SKM-1 (cell line): ENCODE data around the gene RANBP17.
"Not testable (repeated sequence)": the region's sequence is repeated elsewhere in the genome, so short reads cannot be mapped to it uniquely, and the experiment has no call there.

Source experiments
- DNase-seq: peaks from one replicate; lab custom pipeline; 2025; ENCODE audit not compliant: unreplicated experiment; lab: John Stamatoyannopoulos, UW

RANBP17 gene

DNA sequence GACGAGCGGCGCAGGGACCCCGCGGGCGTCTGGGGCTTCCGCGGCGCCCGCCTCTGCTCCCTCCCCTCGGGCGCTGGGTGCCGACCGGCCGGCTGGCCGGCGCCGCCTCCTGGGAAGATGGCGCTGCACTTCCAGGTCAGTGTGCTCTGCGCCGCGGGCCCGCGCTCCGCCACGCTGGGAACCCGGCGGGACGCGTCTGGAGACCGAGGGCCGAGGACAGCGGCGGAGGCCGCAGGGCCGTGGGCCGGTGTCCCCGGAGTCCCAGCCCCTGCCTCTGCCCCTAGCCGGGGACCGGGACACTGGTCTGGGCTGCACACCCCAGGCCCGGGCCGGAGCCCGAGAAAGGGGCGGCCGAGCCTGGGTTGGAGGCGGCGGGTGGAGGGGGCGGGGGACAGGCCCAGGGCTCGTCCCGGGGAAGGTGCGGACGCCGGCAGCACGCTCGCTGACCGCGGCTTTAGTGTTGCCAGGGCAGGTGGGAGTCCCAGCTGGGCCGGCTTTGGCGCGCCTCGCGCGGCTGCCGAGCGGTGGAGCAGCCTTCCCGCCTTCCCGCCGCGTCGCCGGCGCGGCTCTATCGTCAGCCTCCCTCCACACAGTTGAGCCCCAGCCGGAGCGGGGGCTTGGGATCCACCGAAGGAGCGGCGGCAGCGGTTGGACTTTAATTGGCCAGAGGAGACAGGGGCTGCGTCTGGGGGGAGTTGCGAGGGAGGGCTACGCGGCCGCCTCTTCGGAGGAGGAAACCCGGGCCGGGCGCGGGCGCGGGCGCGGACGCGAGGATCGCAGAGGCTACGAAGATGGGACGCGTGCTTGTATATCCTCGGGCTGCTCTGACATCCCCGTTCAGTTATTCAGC is at the start of gene RANBP17:
Gene RANBP17 (plus strand): TSS at position 102 of the 850 bp plus-strand sequence.
- peak; percentile 35 for DNase-seq

DNA sequence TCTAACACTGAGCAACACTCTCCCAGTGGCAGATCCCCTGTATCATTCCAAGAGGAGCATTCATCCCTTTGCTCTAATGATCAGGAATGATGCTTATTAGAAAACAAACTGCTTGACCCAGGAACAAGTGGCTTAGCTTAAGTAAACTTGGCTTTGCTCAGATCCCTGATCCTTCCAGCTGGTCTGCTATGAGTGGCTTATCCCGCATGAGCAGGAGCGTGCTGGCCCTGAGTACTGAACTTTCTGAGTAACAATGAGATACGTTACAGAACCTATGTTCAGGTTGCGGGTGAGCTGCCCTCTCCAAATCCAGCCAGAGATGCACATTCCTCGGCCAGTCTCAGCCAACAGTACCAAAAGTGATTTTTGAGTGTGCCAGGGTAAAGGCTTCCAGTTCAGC is 48.6 kb upstream of the RANBP17 start:
- no peak for DNase-seq

DNA sequence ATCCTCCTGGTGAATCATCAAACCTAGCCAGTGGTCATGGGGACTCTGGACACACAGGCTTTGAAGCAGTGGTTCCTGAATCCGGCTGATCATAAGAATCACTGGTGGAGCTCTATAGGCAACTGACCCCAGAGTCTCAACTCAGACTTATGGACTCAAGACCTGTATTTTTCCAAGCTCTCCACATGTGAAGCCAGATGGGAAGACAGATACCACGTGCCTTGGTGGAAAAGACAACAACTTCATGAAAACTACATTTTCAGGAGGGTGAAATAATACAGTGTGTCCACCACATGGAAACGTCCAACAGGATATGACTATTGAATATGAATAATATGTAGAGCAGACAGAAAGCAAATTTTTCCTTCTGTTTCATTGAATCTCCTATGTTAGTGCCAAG is 44.6 kb upstream of the RANBP17 start:
- DNase-seq, result no peak

DNA sequence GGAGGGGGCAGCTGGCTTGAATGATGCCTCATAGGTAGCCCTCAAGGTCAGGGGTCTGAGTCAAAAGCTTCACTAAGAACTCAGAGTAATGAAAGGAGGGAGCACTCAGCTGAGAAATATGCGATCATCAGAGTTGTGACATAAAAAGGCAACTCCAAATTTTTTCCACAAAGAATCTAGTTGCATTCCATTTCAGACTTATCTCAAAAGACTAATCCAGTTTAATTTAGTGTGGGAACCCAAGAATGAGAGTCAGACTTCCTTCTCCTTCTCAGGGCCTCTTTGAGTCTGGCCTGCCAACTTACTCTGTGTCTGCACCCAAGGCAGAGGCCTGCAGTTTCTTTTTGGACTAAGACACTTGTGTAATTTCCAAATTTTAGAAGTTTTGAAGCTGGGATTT is 43.6 kb upstream of the RANBP17 start:
- DNase-seq, result no peak

DNA sequence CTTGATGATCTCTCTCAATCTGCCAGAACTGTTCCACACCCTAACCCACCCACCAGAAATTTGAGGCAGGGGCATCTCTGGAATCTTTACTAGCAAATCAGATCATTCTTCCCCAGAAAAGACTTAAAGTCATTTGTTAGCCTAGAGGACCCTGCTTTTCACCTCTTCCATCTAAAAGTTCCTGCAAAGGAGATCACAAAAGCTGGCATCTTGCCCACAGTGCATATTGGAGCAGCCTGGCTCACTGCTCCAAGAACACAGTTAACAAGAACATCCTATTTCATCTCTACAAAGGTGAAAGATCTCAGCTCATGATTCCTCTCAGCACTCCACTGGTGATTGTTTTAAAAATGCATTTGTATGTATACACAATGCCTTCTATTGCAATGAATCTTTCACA is 42.0 kb upstream of the RANBP17 start:
- DNase-seq, result no peak

DNA sequence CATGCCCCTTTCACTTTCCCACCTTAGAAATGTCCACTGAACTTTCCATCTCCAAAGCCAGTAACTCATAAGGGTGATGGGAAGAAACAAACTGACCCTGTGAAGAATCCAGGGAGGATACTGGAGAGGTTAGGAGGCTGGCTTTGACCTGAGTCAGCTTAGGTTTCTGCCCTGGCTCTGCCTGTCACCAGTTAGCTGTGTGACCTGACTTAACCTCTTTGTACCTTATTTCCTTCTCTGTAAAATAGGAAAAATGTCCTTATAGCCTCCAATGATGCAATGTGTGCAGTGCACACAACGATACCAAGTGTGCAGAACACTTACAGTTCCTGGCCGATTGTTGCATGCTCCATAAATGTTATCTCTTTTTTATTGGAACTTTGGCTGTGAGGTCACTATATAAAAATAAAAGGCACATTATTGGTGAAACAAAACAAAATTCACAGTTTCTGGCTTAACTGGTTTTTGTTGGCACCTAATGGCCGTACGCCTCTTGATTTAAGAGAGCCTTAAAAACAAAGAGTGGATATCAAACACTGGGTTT is 40.5 kb upstream of the RANBP17 start:
- DNase-seq, result no peak

DNA sequence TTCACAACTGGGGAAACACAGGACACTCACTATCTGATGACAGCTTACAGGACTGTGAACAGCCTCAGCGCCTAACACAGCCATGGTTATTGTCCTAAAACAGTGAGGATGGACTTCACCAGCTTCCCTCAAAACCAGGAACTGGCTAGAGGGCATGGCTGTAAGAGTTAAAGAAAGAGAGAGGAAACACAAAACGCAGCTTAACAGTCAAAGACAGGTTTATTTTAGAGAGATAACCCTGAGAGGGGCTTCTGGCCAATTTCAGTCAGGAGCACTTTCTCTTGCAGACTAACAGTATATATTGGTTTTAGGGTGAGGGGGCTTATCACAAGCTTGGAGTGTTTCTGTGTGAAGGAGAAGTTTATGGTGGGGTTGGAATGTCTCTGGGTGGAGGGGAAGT is 35.7 kb upstream of the RANBP17 start:
- no peak for DNase-seq

DNA sequence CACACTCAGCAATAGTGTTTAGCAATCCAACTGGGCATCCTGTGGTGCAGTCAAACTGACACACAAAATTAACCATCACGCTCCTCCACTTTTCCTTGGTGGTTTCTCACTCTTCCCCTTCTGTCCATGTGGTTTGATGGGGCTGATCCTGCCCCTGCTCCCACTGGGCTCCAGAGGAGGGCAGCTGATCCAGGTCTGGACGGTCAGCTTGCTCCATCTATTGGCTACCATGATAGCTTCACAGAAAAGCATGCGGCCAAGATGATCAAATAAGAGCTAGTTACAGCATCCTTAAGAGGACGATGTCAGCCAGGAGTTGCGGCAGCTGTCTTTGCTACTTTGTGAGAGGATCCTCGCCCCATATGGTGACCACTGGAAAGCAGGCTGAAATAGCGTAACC is 29.6 kb upstream of the RANBP17 start:
- DNase-seq, result no peak

DNA sequence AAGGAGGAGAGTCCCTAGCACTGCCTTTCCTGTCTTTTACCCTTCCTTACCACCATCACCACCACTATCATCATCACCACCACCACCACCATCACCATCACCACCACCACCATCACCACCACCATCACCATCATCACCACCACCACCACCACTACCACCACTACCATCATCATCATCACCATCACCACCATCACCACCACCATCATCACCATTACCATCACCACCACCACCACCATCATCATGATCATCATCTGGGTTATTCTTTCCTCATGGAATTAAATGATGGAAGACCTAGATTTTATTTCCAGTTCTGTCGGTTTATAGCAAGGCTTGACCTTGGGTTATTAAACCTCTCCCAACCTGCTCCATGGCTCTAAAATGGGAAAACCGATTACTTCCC is 27.8 kb upstream of the RANBP17 start:
- not testable (repeated sequence) for DNase-seq

DNA sequence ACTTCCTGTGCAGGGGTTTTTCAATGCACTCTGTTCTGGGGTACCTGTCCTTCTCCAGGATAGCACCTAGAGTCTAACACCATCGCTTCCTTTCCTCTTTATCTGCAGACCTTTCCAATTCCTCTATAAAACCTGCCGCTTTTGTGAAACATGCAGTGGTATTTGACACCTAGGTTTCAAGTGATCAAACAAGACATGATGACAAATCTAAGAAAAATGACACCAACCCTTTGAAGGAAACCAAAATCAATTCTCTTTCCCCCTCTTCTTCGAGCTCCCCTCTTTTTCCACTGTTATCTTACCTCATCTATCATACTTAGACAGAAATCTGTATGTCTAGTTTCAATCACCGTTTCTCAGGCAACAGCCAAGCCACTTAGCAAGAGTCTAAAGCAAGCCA is 25.6 kb upstream of the RANBP17 start:
- no peak for DNase-seq

DNA sequence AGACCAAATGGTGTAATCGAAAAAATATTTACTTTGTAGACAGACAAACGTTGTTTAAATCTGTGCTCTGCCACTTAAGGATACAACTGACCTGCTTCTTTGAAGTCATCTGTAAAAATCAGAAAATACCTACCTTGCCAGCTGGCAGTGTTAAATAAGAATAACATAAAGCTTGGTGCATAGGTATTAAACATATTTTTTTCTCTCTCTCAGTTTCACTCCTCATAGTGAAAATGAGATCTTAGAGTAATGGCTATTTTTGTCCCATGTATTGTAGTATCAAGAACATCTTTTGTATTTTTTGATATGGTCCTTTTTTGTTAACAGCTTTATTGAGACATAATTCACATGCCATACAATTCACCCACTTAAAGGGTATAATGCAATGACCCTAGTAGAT is 17.9 kb upstream of the RANBP17 start:
- no peak for DNase-seq

DNA sequence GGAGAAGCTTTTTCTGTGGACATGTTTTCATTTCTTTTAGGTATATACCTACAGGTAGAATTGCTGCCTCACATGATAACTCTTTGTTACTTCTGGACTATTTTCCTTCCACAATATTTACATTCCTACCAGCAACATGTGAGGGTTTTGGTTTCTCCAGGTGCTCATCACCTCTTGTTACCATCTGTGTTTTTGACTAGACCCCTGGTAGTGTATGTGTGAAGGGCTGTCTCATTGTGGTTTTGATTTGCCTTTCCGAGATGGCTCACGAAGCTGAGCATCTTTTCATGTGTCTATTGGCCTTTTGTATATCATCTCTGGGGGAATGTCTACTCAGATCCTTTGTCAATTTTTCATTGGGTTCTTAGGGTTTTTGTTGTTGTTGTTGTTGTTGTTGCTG is 17.2 kb upstream of the RANBP17 start:
- no peak for DNase-seq

DNA sequence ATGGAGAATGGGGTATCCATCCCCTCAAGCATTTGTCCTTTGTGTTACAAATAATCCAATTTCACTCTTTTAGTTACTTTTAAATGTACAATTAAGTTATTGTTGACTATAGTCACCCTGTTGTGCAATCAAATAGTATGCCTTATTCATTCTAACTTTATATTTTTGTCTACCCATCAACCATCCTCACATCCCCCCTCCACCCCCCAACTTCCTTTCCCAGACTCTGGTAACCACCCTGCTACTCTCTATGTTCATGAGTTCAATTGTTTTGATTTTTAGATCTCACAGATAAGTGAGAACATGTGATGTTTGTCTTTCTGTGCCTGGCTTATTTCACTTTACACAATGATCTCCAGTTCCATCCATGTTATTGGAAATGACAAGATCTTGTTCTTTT is 15.4 kb upstream of the RANBP17 start:
- no peak for DNase-seq

DNA sequence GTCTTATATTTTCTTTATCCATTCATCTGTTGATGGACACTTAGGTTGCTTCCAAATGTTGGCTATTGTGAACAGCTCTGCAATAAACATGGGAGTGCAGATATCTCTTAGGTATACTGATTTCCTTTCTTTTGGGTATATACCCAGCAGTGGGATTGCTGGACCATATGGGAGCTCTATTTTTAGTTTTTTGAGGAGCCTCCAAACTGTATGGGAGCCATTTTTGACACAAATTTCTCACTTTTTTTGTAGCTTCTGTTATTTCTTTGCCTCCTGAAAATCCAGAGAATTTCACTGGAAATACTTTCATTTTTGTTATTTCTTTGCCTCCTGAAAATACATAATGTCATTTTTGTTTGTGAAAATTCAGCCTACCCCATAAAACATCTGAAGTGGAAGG is 15.0 kb upstream of the RANBP17 start:
- DNase-seq, result no peak

DNA sequence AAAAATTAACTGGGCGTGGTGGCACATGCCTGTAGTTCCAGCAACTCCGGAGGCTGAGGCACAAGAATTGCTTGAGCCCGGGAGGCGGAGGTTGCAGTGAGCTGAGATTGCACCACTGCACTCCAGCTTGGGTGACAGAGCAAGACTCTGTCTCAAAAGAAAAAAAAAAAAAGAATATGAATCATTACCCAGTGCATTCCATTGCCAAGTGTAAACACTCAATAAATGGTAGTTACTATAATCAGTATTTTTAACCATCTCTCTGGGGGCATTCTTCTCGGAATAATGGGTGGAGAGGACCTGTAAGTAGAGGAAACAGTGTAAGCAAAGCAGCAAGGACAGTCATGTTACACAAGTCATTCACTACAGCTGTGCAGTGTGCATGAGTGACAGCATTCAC is 13.8 kb upstream of the RANBP17 start:
- no peak for DNase-seq

DNA sequence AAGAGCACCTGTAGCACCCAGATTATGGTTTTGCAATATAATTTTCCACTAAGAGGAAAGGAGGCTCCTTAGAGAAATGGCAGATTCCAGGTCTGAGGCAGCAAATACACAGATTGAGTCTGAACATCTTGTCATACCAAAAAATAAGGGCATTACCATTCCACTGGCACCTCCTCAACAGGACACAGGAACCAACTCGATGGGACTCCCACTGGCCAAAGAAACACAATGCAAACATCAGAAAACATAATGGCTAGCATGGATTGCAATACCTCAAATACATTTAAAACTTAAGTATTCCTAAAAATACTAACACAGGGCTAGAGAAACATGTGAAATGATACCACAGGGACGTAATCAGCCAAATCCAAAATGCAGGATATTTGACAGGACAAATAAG is 12.4 kb upstream of the RANBP17 start:
- DNase-seq, result no peak

DNA sequence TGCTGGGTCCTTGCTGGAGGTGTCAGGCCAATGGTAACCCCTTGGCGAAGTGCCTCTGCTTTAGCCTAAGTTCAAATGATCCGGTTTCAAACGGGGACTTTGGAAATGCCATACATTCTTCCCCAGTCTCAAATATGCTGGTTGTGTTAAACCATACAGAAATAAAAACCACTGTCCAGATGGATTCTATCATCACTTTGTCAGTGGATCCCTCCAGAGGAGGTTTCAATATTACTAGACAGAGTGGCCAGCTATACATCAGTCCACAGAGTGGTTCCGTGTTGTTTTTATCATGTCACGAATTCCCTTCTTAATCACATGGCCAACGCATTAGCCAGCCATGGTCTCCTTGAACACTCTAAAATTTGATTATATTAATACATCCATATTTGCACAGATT is 7.3 kb upstream of the RANBP17 start:
- no peak for DNase-seq

DNA sequence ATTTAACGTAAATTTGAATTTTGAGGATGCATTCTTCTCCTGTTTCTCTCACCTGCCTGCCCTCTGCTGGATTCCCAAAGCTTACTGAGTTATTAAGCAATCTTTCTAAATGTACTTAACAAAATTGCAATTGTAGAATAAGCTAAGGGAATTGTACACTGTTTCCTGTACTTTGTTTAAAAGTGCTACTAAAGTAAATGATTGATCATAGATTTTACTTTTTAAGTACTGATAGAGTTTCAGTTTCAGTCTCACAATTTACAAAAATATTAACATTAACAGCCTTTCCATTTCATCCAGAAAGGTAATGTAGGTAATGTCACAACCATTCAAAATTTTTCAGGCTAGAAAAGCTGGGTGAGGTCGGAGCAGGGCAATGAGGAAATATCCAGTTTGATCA is 4.8 kb upstream of the RANBP17 start:
- no peak for DNase-seq

DNA sequence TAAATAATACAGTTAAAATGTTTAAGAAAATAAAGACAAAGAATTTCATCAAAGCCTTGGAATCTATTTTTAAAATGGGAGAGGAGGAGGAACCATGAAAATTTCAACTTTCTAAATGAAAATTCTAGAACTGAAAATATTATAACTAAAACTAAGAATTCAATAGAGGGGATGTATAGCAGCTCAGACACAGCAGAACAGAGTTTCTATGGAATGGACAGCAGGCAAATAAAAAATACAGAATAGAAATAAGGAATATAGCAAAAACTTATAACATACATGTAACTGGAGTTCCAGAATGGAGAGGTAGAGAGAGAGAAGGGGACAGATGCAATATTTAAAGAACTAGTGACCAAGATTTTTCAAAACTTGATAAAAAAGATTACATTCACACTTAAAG is 1.4 kb upstream of the RANBP17 start:
- DNase-seq, result no peak

DNA sequence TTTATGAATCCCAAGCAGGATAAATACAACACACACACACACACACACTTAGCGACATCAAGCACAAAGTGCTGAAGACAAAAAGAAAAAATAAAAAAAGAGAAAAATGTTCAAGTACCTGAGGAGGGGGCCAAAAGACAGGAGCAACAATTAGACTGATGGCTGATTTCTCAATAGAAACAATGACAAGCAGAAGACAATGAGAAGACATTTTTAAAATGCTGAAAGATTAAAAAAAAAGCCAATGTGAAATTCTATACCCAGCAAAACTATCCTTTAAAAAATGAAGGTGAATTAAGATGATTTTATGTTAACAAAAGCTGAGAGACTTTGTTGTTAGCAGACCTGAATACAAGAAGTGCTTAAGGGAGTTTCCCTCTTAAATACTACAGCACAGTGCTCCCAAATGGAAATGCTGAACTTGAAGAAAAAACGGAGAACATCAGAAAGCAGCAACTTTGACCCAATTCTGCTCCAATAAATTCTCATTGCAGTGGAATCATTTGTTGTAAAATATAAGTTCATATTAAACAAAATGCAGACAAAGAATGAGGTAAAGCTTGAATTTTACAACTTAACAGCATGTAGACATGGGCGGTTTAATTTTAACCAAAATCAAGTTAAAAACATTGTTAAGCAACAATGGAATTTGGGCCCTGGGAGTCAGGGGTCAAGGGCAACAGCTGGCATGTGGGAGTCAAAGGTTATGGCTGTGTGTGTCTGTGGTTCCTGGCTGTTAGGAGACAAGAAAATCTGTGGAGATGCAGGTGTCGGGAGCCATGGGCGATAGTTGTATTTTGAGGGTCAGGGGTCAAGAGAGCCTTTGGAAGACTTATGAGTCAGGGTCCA is 776 bp upstream of the RANBP17 start:
- DNase-seq, result no peak

DNA sequence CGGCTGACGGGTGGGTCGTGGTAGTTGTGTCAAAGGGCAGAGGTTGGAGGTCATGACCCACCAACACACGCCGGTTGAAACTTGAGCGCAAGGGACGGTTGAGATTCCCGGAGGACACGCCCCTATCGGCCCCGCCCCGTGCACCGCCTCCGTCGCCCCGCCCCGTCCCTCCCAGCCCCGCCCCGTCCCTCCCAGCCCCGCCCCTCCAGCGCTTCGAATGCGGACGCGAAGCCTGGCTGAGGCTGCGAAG is 226 bp upstream of the RANBP17 start:
- DNase-seq, result no peak

DNA sequence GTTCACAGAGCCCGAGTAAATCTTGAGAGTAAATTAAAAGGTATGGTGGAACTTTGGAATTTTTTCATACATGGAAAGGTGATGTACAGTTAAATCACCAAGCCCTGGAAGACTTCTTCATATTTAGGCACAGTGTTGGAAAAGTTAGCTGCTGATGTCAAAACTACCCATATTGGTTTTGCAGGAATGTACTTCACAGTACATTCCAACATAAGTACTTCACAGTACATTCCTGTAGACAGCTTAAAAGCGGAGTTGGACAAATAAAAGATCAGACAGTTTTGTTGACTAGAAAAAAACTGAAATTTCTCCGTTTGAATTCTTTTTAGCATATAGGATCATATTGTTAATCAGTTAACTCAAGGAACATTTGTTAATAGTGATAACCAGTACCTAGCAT is 1.8 kb downstream of the RANBP17 start:
- DNase-seq, result no peak
